DOHH2 (cell line): ENCODE measurements around the gene ZNRF2.

Source experiments
- H3F3A ChIP-seq: fragments of 200-600 bp; sonication (generic), shearing (Covaris generic); 2 replicates; pipeline ENCODE4 v1.6.0; 2016; ENCODE audit warnings: antibody characterized with exemption, mild to moderate bottlenecking; ENCODE audit not compliant: control insufficient read depth, insufficient read depth
- H3K27ac ChIP-seq: fragments of 200-600 bp; sonication (generic); 2 replicates; pipeline ENCODE4 v1.5.1; 2014; ENCODE audit warnings: low read depth, mild to moderate bottlenecking, low read length, moderate library complexity
- H3K27me3 ChIP-seq: fragments of 200-600 bp; sonication (generic); 2 replicates; pipeline ENCODE4 v1.6.1; 2014; ENCODE audit warnings: mild to moderate bottlenecking, low read length, mixed read lengths; ENCODE audit not compliant: control insufficient read depth
- H3K36me3 ChIP-seq: fragments of 200-600 bp; sonication (generic); 2 replicates; pipeline ENCODE4 v1.6.1; 2014; ENCODE audit warnings: mild to moderate bottlenecking, low read length, moderate library complexity, mixed read lengths; ENCODE audit not compliant: control insufficient read depth
- H3K4me1 ChIP-seq: fragments of 200-600 bp; sonication (generic); 2 replicates; pipeline ENCODE4 v1.6.1; 2014; ENCODE audit warnings: mild to moderate bottlenecking, low read length, mixed read lengths; ENCODE audit not compliant: control insufficient read depth
- H3K4me2 ChIP-seq: fragments of 200-600 bp; sonication (generic); 2 replicates; pipeline ENCODE4 v1.6.0; 2014; ENCODE audit warnings: mild to moderate bottlenecking, low read length, moderate library complexity
- H3K4me3 ChIP-seq: fragments of 200-600 bp; sonication (generic); 2 replicates; pipeline ENCODE4 v1.5.1; 2014; ENCODE audit warnings: mild to moderate bottlenecking, low read length, mixed read lengths
- H3K79me2 ChIP-seq: fragments of 200-600 bp; sonication (generic); 2 replicates; pipeline ENCODE4 v1.6.1; 2014; ENCODE audit warnings: mild to moderate bottlenecking, low read length, mixed read lengths; ENCODE audit not compliant: control insufficient read depth
- H3K9me2 ChIP-seq: fragments of 200-600 bp; sonication (generic); replicated peaks from 2 replicates; pipeline ENCODE4 v1.6.1; 2014; ENCODE audit warnings: mild to moderate bottlenecking, low read length, mixed read lengths; ENCODE audit not compliant: control insufficient read depth
- H3K9me3 ChIP-seq: fragments of 200-600 bp; sonication (generic); 2 replicates; pipeline ENCODE4 v1.6.1; 2014; ENCODE audit warnings: antibody characterized with exemption, low read length, mixed read lengths; ENCODE audit not compliant: control insufficient read depth, insufficient read depth
- H4K20me1 ChIP-seq: fragments of 200-600 bp; sonication (generic); 2 replicates; pipeline ENCODE4 v1.6.0; 2014; ENCODE audit warnings: low read depth, mild to moderate bottlenecking, antibody characterized with exemption, low read length, moderate library complexity; ENCODE audit not compliant: control insufficient read depth, insufficient read depth
- CTCF ChIP-seq: fragments of 200-600 bp; sonication (generic); IDR thresholded peaks from one replicate; pipeline ENCODE4 v1.5.1; 2014; ENCODE audit warnings: antibody characterized with exemption, mild to moderate bottlenecking, low read depth, low read length; ENCODE audit not compliant: poor library complexity, severe bottlenecking
- EZH2phosphoT487 ChIP-seq: fragments of 200-600 bp; sonication (generic); IDR thresholded peaks from 2 replicates; pipeline ENCODE4 v1.6.1; 2017; ENCODE audit warnings: borderline replicate concordance, mild to moderate bottlenecking, antibody characterized with exemption, low read length, moderate library complexity, mixed read lengths

ZNRF2 gene

GRCh38 chr7:30249316-30249715, 35.1 kb upstream of the ZNRF2 start:
- no peaks in the 10 kb centered on the region; the same call in 1 of the 2 replicates for H3F3A ChIP-seq
- no peaks in the 10 kb centered on the region for H3K79me2 ChIP-seq
- no peak for TF ChIP-seq CTCF
- TF ChIP-seq EZH2phosphoT487 = no peak
- no peaks in the 10 kb centered on the region for H4K20me1 ChIP-seq
- H3K36me3 ChIP-seq = no peaks in the 10 kb centered on the region
- no peaks in the 10 kb centered on the region for H3K27me3 ChIP-seq
- no peaks in the 10 kb centered on the region for H3K9me3 ChIP-seq
- no peak overlapping the region for H3K4me2 ChIP-seq
- H3K9me2 ChIP-seq = no peaks in the 10 kb centered on the region
- H3K27ac ChIP-seq = no peak overlapping the region
- H3K4me3 ChIP-seq = no peak overlapping the region
- peaks cover 40% of the 10 kb centered on the region for H3K4me1 ChIP-seq

- Histone ChIP-seq H4K20me1 (no peaks in the 10 kb centered on the region), H3K79me2 (no peaks in the 10 kb centered on the region), H3K9me2 (no peaks in the 10 kb centered on the region), H3K4me2 (peak overlapping the region; percentile 9), H3F3A (no peaks in the 10 kb centered on the region; the same call in 1 of the 2 replicates), H3K4me1 (peaks cover 40% of the 10 kb centered on the region), H3K9me3 (no peaks in the 10 kb centered on the region), H3K27ac (no peak overlapping the region), H3K36me3 (no peaks in the 10 kb centered on the region), H3K27me3 (no peaks in the 10 kb centered on the region), H3K4me3 (no peak overlapping the region)
- no peak for TF ChIP-seq EZH2phosphoT487
- no peak for TF ChIP-seq CTCF
Measured at GRCh38 chr7:30249986-30250774, 34.2 kb upstream of the ZNRF2 start.

- H3K9me3 ChIP-seq = no peaks in the 10 kb centered on the region
- H3K27me3 ChIP-seq = no peaks in the 10 kb centered on the region
- no peak overlapping the region for H3K4me2 ChIP-seq
- H3K27ac ChIP-seq = no peak overlapping the region
- TF ChIP-seq EZH2phosphoT487 (no peak), CTCF (no peak)
- H3K9me2 ChIP-seq = no peaks in the 10 kb centered on the region
- no peaks in the 10 kb centered on the region; the same call in 1 of the 2 replicates for H3F3A ChIP-seq
- no peaks in the 10 kb centered on the region for H3K79me2 ChIP-seq
- H3K36me3 ChIP-seq = no peaks in the 10 kb centered on the region
- H3K4me1 ChIP-seq = peaks cover 38% of the 10 kb centered on the region
- H3K4me3 ChIP-seq = no peak overlapping the region
- H4K20me1 ChIP-seq = no peaks in the 10 kb centered on the region
Measured at GRCh38 chr7:30251708-30252329, 32.6 kb upstream of the ZNRF2 start.
